Uterus (tissue), 2 donors: Measurements from ENCODE around the gene KCNJ18.
"Not testable (repeated sequence)": the region's sequence is repeated elsewhere in the genome, so short reads cannot be mapped to it uniquely, and the experiment has no call there.

Experiments used
- POLR2A ChIP-seq, 2 donors: fragments of 450-650 bp; IDR thresholded peaks; one replicate each; pipeline ENCODE4 v1.6.1; 2016; ENCODE audit warnings: antibody characterized with exemption in 2 of 2, mild to moderate bottlenecking in 1 of 2, moderate library complexity in 1 of 2
- TF ChIP-seq, protein P1 (sequence below), 4 experiments: fragments of 200-600 bp in 2 of 4; fragments of 450-650 bp in 2 of 4; sonication (generic) in 2 of 4; IDR thresholded peaks; one replicate each; pipeline ENCODE4 v1.5.1; 2016 to 2019; ENCODE audit warnings: antibody characterized with exemption in 4 of 4, mild to moderate bottlenecking in 2 of 4, moderate library complexity in 1 of 4

DNA sequence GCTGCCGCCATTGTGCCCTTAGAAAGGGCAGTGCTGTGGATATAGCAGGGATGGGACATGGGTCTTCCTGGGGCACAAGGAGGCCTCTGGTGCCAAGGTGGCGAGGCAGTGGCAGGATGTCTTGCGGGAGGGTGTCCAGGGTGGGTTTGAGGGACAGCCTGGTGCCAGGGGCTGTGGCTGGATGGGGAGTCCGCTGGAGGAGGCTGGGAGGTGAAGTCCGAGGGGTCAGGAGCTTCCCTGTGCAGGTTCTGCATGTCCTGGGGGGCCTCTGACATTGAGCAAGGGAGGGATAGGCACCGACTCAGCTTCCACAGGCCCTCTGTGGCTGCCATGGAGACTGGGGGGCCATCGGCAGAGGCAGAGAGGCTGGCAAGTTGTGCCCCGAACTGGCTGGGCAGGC, 9.7 kb downstream of the KCNJ18 start:
- TF ChIP-seq POLR2A (IDR thresholded peaks at IDR 0.05) = not testable (repeated sequence)
- TF ChIP-seq, protein P1, sequence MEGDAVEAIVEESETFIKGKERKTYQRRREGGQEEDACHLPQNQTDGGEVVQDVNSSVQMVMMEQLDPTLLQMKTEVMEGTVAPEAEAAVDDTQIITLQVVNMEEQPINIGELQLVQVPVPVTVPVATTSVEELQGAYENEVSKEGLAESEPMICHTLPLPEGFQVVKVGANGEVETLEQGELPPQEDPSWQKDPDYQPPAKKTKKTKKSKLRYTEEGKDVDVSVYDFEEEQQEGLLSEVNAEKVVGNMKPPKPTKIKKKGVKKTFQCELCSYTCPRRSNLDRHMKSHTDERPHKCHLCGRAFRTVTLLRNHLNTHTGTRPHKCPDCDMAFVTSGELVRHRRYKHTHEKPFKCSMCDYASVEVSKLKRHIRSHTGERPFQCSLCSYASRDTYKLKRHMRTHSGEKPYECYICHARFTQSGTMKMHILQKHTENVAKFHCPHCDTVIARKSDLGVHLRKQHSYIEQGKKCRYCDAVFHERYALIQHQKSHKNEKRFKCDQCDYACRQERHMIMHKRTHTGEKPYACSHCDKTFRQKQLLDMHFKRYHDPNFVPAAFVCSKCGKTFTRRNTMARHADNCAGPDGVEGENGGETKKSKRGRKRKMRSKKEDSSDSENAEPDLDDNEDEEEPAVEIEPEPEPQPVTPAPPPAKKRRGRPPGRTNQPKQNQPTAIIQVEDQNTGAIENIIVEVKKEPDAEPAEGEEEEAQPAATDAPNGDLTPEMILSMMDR (IDR thresholded peaks at IDR 0.05) = not testable (repeated sequence)
